Measurements from ENCODE around the gene FAM240B. TPM values are rescaled to one million over a fixed set of nuclear protein-coding genes. Genes with fewer than 3 reads are reported as not detected.

FAM240B gene
- total and polyA plus RNA-seq, 4 donors = not detected

GRCh38 chr9:38744484-38744883 is 24.6 kb upstream of the FAM240B start:
- Histone ChIP-seq H3K4me3 (ENCODE audit: low read depth in 1 of 3, low read length in 3 of 3) (no peak overlapping the region), H3K9me3 (ENCODE audit: control insufficient read depth in 4 of 4, low read length in 3 of 4) (no peaks in the 10 kb centered on the region), H3K4me1 (ENCODE audit: control insufficient read depth in 4 of 4, insufficient read depth in 4 of 4, low read length in 3 of 4) (no peaks in the 10 kb centered on the region), H3K9ac (ENCODE audit: low read depth in 1 of 2, low read length in 2 of 2) (no peak overlapping the region), H3K27ac (ENCODE audit: low read depth in 1 of 2, low read length in 2 of 2) (no peak overlapping the region), H3K36me3 (ENCODE audit: control insufficient read depth in 4 of 4, insufficient read depth in 3 of 4, low read depth in 1 of 4, low read length in 3 of 4) (no peaks in the 10 kb centered on the region), H3K27me3 (ENCODE audit: control insufficient read depth in 4 of 4, insufficient read depth in 4 of 4, low read length in 3 of 4) (peaks cover 0 to 3% (median 0%) of the 10 kb centered on the region in 4 donors)
- 68% methylated on average over 3 of the region's 3 CpGs for WGBS
- TF ChIP-seq RAD21 (IDR thresholded peaks at IDR 0.05) = no peak
- TF ChIP-seq ZBTB33 (IDR thresholded peaks at IDR 0.05) = no peak
- no peak for TF ChIP-seq ATF3 (IDR thresholded peaks at IDR 0.05)
- TF ChIP-seq RXRA (IDR thresholded peaks at IDR 0.05) = no peak
- TF ChIP-seq GABPA (IDR thresholded peaks at IDR 0.05 in 1 of 2, conservative IDR thresholded peaks at IDR 0.05 in 1 of 2) = no peak
- TF ChIP-seq HNF4A (conservative IDR thresholded peaks at IDR 0.05) = no peak
- TF ChIP-seq YY1 (IDR thresholded peaks at IDR 0.05) = no peak
- TF ChIP-seq, protein P1, sequence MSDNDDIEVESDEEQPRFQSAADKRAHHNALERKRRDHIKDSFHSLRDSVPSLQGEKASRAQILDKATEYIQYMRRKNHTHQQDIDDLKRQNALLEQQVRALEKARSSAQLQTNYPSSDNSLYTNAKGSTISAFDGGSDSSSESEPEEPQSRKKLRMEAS (IDR thresholded peaks at IDR 0.05) = no peak
- TF ChIP-seq HNF4G (IDR thresholded peaks at IDR 0.05) = no peak
- TF ChIP-seq FOXA1 (IDR thresholded peaks at IDR 0.05) = no peak
- TF ChIP-seq REST (IDR thresholded peaks at IDR 0.05) = no peak
- TF ChIP-seq FOXA2 (IDR thresholded peaks at IDR 0.05) = no peak
- TF ChIP-seq JUND (IDR thresholded peaks at IDR 0.05) = no peak
- no peak for TF ChIP-seq SP1 (IDR thresholded peaks at IDR 0.05)
- no peak for TF ChIP-seq NR2F2 (IDR thresholded peaks at IDR 0.05)
- no peak for TF ChIP-seq CTCF (IDR thresholded peaks at IDR 0.05; ENCODE audit: low read depth, low read length, missing input control)
- TF ChIP-seq EGR1 (IDR thresholded peaks at IDR 0.05; ENCODE audit: low read depth in 2 of 2) = no peak
- no peak for TF ChIP-seq TAF1 (conservative IDR thresholded peaks at IDR 0.05)
- no peak for DNase-seq (ENCODE audit: low spot score)

Measured in liver (tissue), 9 donors.